MM.1S (cell line): ENCODE results near the gene FRMD4B.

Experiments
- DNase-seq: peaks from one replicate; pipeline ENCODE4 v3.0.0-alpha.2; 2015
- H2AFZ ChIP-seq: fragments of 300-600 bp; sonication (generic); 2 replicates; pipeline ENCODE4 v1.6.0; 2016; ENCODE audit warnings: antibody characterized with exemption, low read length
- H3F3A ChIP-seq: fragments of 300-600 bp; sonication (generic); 2 replicates; pipeline ENCODE4 v1.6.1; 2016; ENCODE audit warnings: mild to moderate bottlenecking, antibody characterized with exemption, low read length, moderate library complexity, mixed read lengths; ENCODE audit not compliant: insufficient read depth
- H3K27ac ChIP-seq: fragments of 300-600 bp; sonication (generic); 2 replicates; pipeline ENCODE4 v1.5.1; 2016; ENCODE audit warnings: mild to moderate bottlenecking, low read length
- H3K27me3 ChIP-seq: fragments of 300-600 bp; sonication (generic); replicated peaks from 2 replicates; pipeline ENCODE4 v1.6.0; 2016; ENCODE audit warnings: low read length; ENCODE audit not compliant: insufficient read depth
- H3K36me3 ChIP-seq: fragments of 300-600 bp; sonication (generic); replicated peaks from 2 replicates; pipeline ENCODE4 v1.6.1; 2016; ENCODE audit warnings: mild to moderate bottlenecking, low read length, mixed read lengths; ENCODE audit not compliant: insufficient read depth
- H3K4me1 ChIP-seq: fragments of 300-600 bp; sonication (generic); 2 replicates; pipeline ENCODE4 v1.6.1; 2016; ENCODE audit warnings: low read length, mixed read lengths
- H3K4me2 ChIP-seq: fragments of 300-600 bp; sonication (generic); 2 replicates; pipeline ENCODE4 v1.6.0; 2016; ENCODE audit warnings: low read depth, low read length
- H3K4me3 ChIP-seq: fragments of 300-600 bp; sonication (generic); 2 replicates; pipeline ENCODE4 v1.5.1; 2016; ENCODE audit warnings: low read length, mixed read lengths
- H3K79me2 ChIP-seq: fragments of 300-600 bp; sonication (generic); 2 replicates; pipeline ENCODE4 v1.6.1; 2016; ENCODE audit warnings: mixed run types, low read length, mixed read lengths
- H3K9ac ChIP-seq: fragments of 300-600 bp; sonication (generic); 2 replicates; pipeline ENCODE4 v1.6.1; 2016; ENCODE audit warnings: low read length, mixed read lengths
- H3K9me2 ChIP-seq: fragments of 300-600 bp; sonication (generic); replicated peaks from 2 replicates; pipeline ENCODE4 v1.6.1; 2016; ENCODE audit warnings: mild to moderate bottlenecking, low read length, mixed read lengths; ENCODE audit not compliant: insufficient read depth
- H3K9me3 ChIP-seq: fragments of 300-600 bp; sonication (generic); replicated peaks from 2 replicates; pipeline ENCODE4 v1.6.1; 2016; ENCODE audit warnings: mild to moderate bottlenecking, low read length, mixed read lengths; ENCODE audit not compliant: insufficient read depth
- H4K20me1 ChIP-seq: fragments of 300-600 bp; sonication (generic); 2 replicates; pipeline ENCODE4 v1.6.1; 2016; ENCODE audit warnings: mild to moderate bottlenecking, low read length, moderate library complexity, mixed read lengths; ENCODE audit not compliant: insufficient read depth
- CTCF ChIP-seq: fragments of 300-600 bp; sonication (generic); IDR thresholded peaks from 2 replicates; pipeline ENCODE4 v1.5.1; 2016; ENCODE audit warnings: antibody characterized with exemption, low read length, mixed read lengths
- EZH2 ChIP-seq: fragments of 300-600 bp; sonication (generic); optimal IDR thresholded peaks from 2 replicates; pipeline ENCODE3; 2017; ENCODE audit warnings: low read depth, mild to moderate bottlenecking, antibody characterized with exemption, low read length, mixed read lengths
- EZH2phosphoT487 ChIP-seq: fragments of 300-600 bp; sonication (generic); IDR thresholded peaks from 2 replicates; pipeline ENCODE4 v1.6.1; 2018; ENCODE audit warnings: antibody characterized with exemption, low read length

Gene FRMD4B

GRCh38 chr3:69376731-69377130 lies 9.2 kb downstream of the FRMD4B start:
- TF ChIP-seq EZH2phosphoT487 (no peak), CTCF (no peak), EZH2 (no peak)
- Histone ChIP-seq H3K79me2 (no peaks in the 10 kb centered on the region), H3K27ac (no peak overlapping the region), H3K9me2 (no peaks in the 10 kb centered on the region), H3K4me2 (no peak overlapping the region), H3K9ac (no peak overlapping the region), H2AFZ (no peak overlapping the region), H3K27me3 (no peaks in the 10 kb centered on the region), H3K9me3 (no peaks in the 10 kb centered on the region), H3K4me3 (no peak overlapping the region), H4K20me1 (no peaks in the 10 kb centered on the region), H3K4me1 (no peaks in the 10 kb centered on the region), H3K36me3 (no peaks in the 10 kb centered on the region), H3F3A (no peaks in the 10 kb centered on the region)
- DNase-seq, result no peak

- Histone ChIP-seq H3K4me2 (no peak overlapping the region), H3K36me3 (no peaks in the 10 kb centered on the region), H2AFZ (no peak overlapping the region), H3K4me3 (no peak overlapping the region), H3K9me2 (no peaks in the 10 kb centered on the region), H4K20me1 (no peaks in the 10 kb centered on the region), H3K79me2 (no peaks in the 10 kb centered on the region), H3K4me1 (peaks cover 20% of the 10 kb centered on the region), H3K9me3 (no peaks in the 10 kb centered on the region), H3K27me3 (no peaks in the 10 kb centered on the region), H3K27ac (no peak overlapping the region), H3F3A (peaks cover 7% of the 10 kb centered on the region), H3K9ac (no peak overlapping the region)
- TF ChIP-seq EZH2, result no peak
- no peak for TF ChIP-seq EZH2phosphoT487
- TF ChIP-seq CTCF, result no peak
- no peak for DNase-seq
Observed at GRCh38 chr3:69371816-69372215, 14.1 kb downstream of the FRMD4B start.

- Histone ChIP-seq H3F3A (peaks cover 7% of the 10 kb centered on the region), H3K79me2 (no peaks in the 10 kb centered on the region), H3K9me2 (no peaks in the 10 kb centered on the region), H3K4me2 (no peak overlapping the region), H3K27ac (no peak overlapping the region), H3K27me3 (no peaks in the 10 kb centered on the region), H2AFZ (no peak overlapping the region), H3K4me3 (no peak overlapping the region), H3K4me1 (peaks cover 20% of the 10 kb centered on the region), H3K36me3 (no peaks in the 10 kb centered on the region), H3K9me3 (no peaks in the 10 kb centered on the region), H3K9ac (no peak overlapping the region), H4K20me1 (no peaks in the 10 kb centered on the region)
- no peak for DNase-seq
- TF ChIP-seq EZH2phosphoT487 (no peak), CTCF (no peak), EZH2 (no peak)
Observed at GRCh38 chr3:69370901-69371301, 15.0 kb downstream of the FRMD4B start.
